Measurements from ENCODE around the gene BET1.

GRCh38 chr7:93949423-93949822, 54.7 kb downstream of the BET1 start:
- TF ChIP-seq ESRRG (CRISPR knock-in tag; IDR thresholded peaks at IDR 0.05) (no peak), CREB5 (CRISPR knock-in tag; IDR thresholded peaks at IDR 0.05; ENCODE audit: low read depth) (peak; percentile 40; the same call in 1 of the 2 replicates), ARNTL (CRISPR knock-in tag; IDR thresholded peaks at IDR 0.05; ENCODE audit: borderline replicate concordance, low read depth) (no peak), TCF4 (CRISPR knock-in tag; IDR thresholded peaks at IDR 0.05; ENCODE audit: borderline replicate concordance) (peak; percentile 80; the same call in 1 of the 2 replicates)
